ENCODE measurements around the gene MPND.

GRCh38 chr19:4367781-4368127 lies 24.4 kb downstream of the MPND start:
- no peak for TF ChIP-seq POLR2AphosphoS5 (IDR thresholded peaks at IDR 0.05; ENCODE audit: low read depth, low read length)
- no peak for TF ChIP-seq TAF1 (IDR thresholded peaks at IDR 0.05; ENCODE audit: borderline replicate concordance, low read depth, low read length)
- no peak for TF ChIP-seq POLR2A (IDR thresholded peaks at IDR 0.05; ENCODE audit: low read depth, low read length)

All from GM12892 (cell line).